Activated CD4-positive, alpha-beta T cell treated with anti-CD3 and anti-CD28 coated beads for 36 hours (primary cell): ENCODE measurements around the gene PRKAG2. TPM values are rescaled to one million over a fixed set of nuclear protein-coding genes. Genes with fewer than 3 reads are reported as not detected.
A peak's percentile ranks its signal among the peaks of the same experiment; 100 is the strongest.

ENCODE experiments used
- ATAC-seq: fragments of 200-7000 bp; cut with Tn5 transposase; one replicate; pipeline ENCODE4 v1.10.0; 2021; ENCODE audit warnings: mild to moderate bottlenecking, moderate library complexity
- CTCF ChIA-PET: fragments of 350-600 bp; sonication (Branson Sonifier 250); formaldehyde crosslinking; loops from one replicate; lab custom pipeline; 2021; ENCODE audit warnings: antibody characterized with exemption; lab: Charles Lee
- POLR2A ChIA-PET: fragments of 350-600 bp; sonication (Branson Sonifier 250); formaldehyde crosslinking; loops from one replicate; lab custom pipeline; 2021; ENCODE audit warnings: antibody characterized with exemption, inconsistent platforms; lab: Charles Lee
- DNase-seq: peaks from one replicate; pipeline ENCODE4 v3.0.0-alpha.2; 2020
- H3K27ac Mint-ChIP-seq: one replicate; pipeline ENCODE4 v1.8.0; 2021; ENCODE audit warnings: mixed read lengths
- H3K27me3 Mint-ChIP-seq: one replicate; pipeline ENCODE4 v1.8.0; 2021; ENCODE audit warnings: mixed read lengths
- H3K36me3 Mint-ChIP-seq: one replicate; pipeline ENCODE4 v1.8.0; 2021; ENCODE audit warnings: low read depth, mixed read lengths
- H3K4me1 Mint-ChIP-seq: one replicate; pipeline ENCODE4 v1.8.0; 2021; ENCODE audit warnings: mixed read lengths
- H3K4me3 Mint-ChIP-seq: one replicate; pipeline ENCODE4 v1.8.0; 2021; ENCODE audit warnings: mild to moderate bottlenecking, moderate library complexity, mixed read lengths
- H3K9me3 Mint-ChIP-seq: one replicate; pipeline ENCODE4 v1.8.0; 2021; ENCODE audit warnings: low read depth, mixed read lengths
- intact Hi-C, 2 experiments: fragments of 100-400 bp; cut with DNase I in 1 of 2; cut with micrococcal nuclease in 1 of 2; formaldehyde crosslinking; loops; one replicate each; pipeline versions ENCODE4 v1.14.2 to v1.15.1; 2022 to 2024; cut with DNase I, micrococcal nuclease
- total RNA-seq, 2 experiments: library from RNA; stranded (reverse); gene quantifications; one replicate each; pipeline ENCODE4 v1.2.3, GENCODE V29; 2021

Gene PRKAG2
- total RNA-seq, 2 experiments from 2014 or later: 19.6 to 21.5 TPM

- no peak for ATAC-seq
- Mint-ChIP-seq H3K4me3 (no peak overlapping the region), H3K9me3 (peaks cover 2% of the 10 kb centered on the region), H3K36me3 (peaks cover 2% of the 10 kb centered on the region), H3K4me1 (no peaks in the 10 kb centered on the region), H3K27ac (no peak overlapping the region), H3K27me3 (no peaks in the 10 kb centered on the region)
- CTCF ChIA-PET: interaction anchor here (2.3 kb wide), 1 partner anchor 14 kb away, joined by 7 read pairs; no protein-coding TSS in a partner anchor
- POLR2A ChIA-PET: no interaction called here
- DNase-seq: no peak
- intact Hi-C loops: no loop called here
Observed at GRCh38 chr7:151647006-151647405, 229.9 kb downstream of the PRKAG2 start.

DNA sequence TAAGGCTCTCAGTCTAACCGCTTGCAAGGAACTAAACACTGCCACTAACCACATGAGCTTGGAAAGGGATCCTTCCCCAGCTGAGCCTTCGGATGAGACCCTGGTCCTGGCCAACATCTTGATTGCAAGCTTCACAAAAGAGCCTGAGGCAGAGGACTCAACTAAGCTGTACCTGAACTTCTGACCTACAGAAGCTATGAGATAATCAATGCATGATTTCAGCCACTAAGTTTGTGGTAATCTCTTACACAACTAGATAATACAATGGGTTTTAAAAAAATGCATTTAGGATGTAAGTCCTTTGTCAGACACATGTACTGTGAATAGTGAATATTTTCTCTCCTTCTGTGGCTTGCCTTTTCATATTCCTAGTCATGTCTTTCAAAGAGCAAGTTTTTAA, 231.6 kb downstream of the PRKAG2 start:
- Mint-ChIP-seq H3K27ac (no peak overlapping the region), H3K4me1 (peaks cover 3% of the 10 kb centered on the region), H3K36me3 (peaks cover 2% of the 10 kb centered on the region), H3K27me3 (no peaks in the 10 kb centered on the region), H3K9me3 (peaks cover 2% of the 10 kb centered on the region), H3K4me3 (no peak overlapping the region)
- ChIA-PET CTCF (no interaction called here), POLR2A (no interaction called here)
- ATAC-seq (no peak), DNase-seq (no peak)
- intact Hi-C loops: no loop called here

DNA sequence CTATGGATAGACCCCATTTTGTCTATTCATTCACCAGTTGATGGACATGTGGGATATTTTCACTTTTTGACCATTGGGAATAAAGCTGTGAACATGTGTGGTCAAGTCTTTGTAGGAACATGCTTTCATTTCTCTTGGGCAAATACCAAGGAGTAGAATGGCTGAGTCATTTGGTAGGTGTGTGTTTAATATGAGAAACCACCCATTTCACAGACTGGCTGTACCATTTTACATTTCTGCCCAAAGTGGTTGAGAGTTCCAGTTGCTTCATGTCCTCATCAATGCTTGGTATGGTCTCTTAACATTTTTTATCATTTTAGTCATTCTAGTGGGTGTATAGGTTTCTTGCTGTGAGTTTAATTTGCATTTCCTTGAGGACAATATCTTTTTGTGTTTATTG, 232.4 kb downstream of the PRKAG2 start:
- H3K27me3 Mint-ChIP-seq: no peaks in the 10 kb centered on the region
- DNase-seq: no peak
- H3K36me3 Mint-ChIP-seq: peaks cover 2% of the 10 kb centered on the region
- H3K27ac Mint-ChIP-seq: no peak overlapping the region
- POLR2A ChIA-PET: no interaction called here
- peaks cover 2% of the 10 kb centered on the region for H3K9me3 Mint-ChIP-seq
- intact Hi-C loops: no loop called here
- H3K4me1 Mint-ChIP-seq: peaks cover 3% of the 10 kb centered on the region
- no peak overlapping the region for H3K4me3 Mint-ChIP-seq
- CTCF ChIA-PET: no interaction called here
- peak; percentile 47 for ATAC-seq

DNA sequence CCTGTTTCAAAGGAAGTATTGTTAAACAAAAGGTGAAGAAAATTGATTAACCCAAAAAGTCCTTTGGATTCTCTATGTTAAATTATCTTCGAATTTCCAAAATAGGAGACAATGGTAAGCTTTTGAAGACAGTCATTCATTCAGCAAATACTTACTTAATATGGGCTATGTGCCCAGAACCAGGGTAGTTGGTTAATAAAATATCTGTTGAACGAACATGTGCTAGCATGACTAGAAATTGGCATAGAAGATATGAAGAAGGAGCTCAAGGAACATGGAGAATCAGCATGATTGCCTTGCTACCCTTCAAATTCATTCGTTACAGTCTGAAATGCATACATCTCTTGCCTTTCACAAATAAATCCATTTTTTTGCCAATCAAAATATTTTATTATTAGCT, 234.2 kb downstream of the PRKAG2 start:
- intact Hi-C loops: no loop called here
- Mint-ChIP-seq H3K9me3 (peaks cover 2% of the 10 kb centered on the region), H3K4me3 (no peak overlapping the region), H3K4me1 (peaks cover 3% of the 10 kb centered on the region), H3K27me3 (no peaks in the 10 kb centered on the region), H3K36me3 (peaks cover 2% of the 10 kb centered on the region), H3K27ac (no peak overlapping the region)
- CTCF ChIA-PET: interaction anchor here (0.9 to 1.3 kb wide), 4 partner anchors 10 to 23 kb away, joined by 3 to 6 read pairs (median 4); no protein-coding TSS in a partner anchor
- DNase-seq (no peak), ATAC-seq (no peak)
- POLR2A ChIA-PET: interaction anchor here (0.6 to 0.8 kb wide), 2 partner anchors 21 to 536 kb away, joined by 3 read pairs; no protein-coding TSS in a partner anchor

DNA sequence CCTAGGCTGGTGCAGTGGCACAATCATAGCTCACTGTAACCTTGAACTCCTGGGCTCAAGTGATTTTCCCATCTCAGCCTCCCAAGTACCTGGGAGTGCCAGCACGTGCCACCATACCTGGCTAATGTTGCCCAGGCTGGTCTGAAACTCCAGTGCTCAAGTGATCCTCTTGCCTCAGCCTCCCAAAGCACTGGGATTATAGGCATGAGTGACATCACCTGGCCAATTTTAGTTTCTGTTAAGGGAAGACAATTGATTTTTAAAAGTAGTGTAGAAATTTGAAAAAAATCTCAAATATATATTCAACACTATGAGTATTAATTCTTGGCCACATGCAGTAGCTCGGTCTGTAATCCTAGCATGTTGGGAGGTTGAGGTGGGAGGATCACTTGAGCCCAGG, 235.3 kb downstream of the PRKAG2 start:
- ChIA-PET CTCF (no interaction called here), POLR2A (interaction anchor here (0.8 kb wide), 1 partner anchor 22 kb away, joined by 3 read pairs; no protein-coding TSS in a partner anchor)
- ATAC-seq (no peak), DNase-seq (no peak)
- H3K27me3 Mint-ChIP-seq: no peaks in the 10 kb centered on the region
- peaks cover 2% of the 10 kb centered on the region for H3K9me3 Mint-ChIP-seq
- intact Hi-C loops: no loop called here
- peaks cover 2% of the 10 kb centered on the region for H3K36me3 Mint-ChIP-seq
- no peak overlapping the region for H3K4me3 Mint-ChIP-seq
- no peak overlapping the region for H3K27ac Mint-ChIP-seq
- H3K4me1 Mint-ChIP-seq: peaks cover 3% of the 10 kb centered on the region

- DNase-seq (no peak), ATAC-seq (no peak)
- Mint-ChIP-seq H3K27me3 (no peaks in the 10 kb centered on the region), H3K36me3 (peaks cover 4% of the 10 kb centered on the region), H3K9me3 (peaks cover 3% of the 10 kb centered on the region), H3K27ac (no peak overlapping the region), H3K4me1 (peaks cover 9% of the 10 kb centered on the region), H3K4me3 (no peak overlapping the region)
- intact Hi-C loops: no loop called here
- ChIA-PET POLR2A (no interaction called here), CTCF (no interaction called here)
Observed at GRCh38 chr7:151637781-151638261, 239.1 kb downstream of the PRKAG2 start.

GRCh38 chr7:151634643-151635042, 242.3 kb downstream of the PRKAG2 start:
- H3K27me3 Mint-ChIP-seq: no peaks in the 10 kb centered on the region
- H3K27ac Mint-ChIP-seq: no peak overlapping the region
- peaks cover 4% of the 10 kb centered on the region for H3K36me3 Mint-ChIP-seq
- ATAC-seq (no peak), DNase-seq (no peak)
- peaks cover 22% of the 10 kb centered on the region for H3K4me1 Mint-ChIP-seq
- H3K4me3 Mint-ChIP-seq: no peak overlapping the region
- H3K9me3 Mint-ChIP-seq: peaks cover 3% of the 10 kb centered on the region
- CTCF ChIA-PET: interaction anchor here (0.8 to 2.4 kb wide), 4 partner anchors 13 to 511 kb away, joined by 3 to 7 read pairs (median 4); no protein-coding TSS in a partner anchor
- POLR2A ChIA-PET: no interaction called here
- intact Hi-C loops: loop anchor here (5.0 kb wide), 5 partner anchors 243 to 1312 kb away; partner anchors contain the start of genes ABCB8 (in 1 of the 2), ACTR3C (in 1 of the 2), FASTK (in 1 of the 2) and LRRC61 (in 1 of the 2)

- no peak for ATAC-seq
- Mint-ChIP-seq H3K36me3 (peaks cover 4% of the 10 kb centered on the region), H3K27me3 (no peaks in the 10 kb centered on the region), H3K9me3 (peaks cover 3% of the 10 kb centered on the region), H3K4me3 (peak overlapping the region; percentile 92), H3K27ac (peak overlapping the region; percentile 98), H3K4me1 (peaks cover 22% of the 10 kb centered on the region)
- ChIA-PET POLR2A (interaction anchor here (0.9 to 1.2 kb wide), 2 partner anchors 113 to 406 kb away, joined by 3 to 4 read pairs; partner anchors contain the start of genes ABCF2 and RHEB), CTCF (interaction anchor here (0.6 to 2.4 kb wide), 12 partner anchors 10 to 244 kb away, joined by 3 to 15 read pairs (median 4); partner anchors contain the start of gene PRKAG2)
- intact Hi-C loops: loop anchor here (2.0 to 5.0 kb wide), 9 partner anchors 71 to 1311 kb away; partner anchors contain the start of genes ABCB8 (in 1 of the 2), ACTR3C (in 1 of the 2), CHPF2 (in 1 of the 2) and FASTK (in 1 of the 2)
- DNase-seq: no peak
Observed at GRCh38 chr7:151633516-151633812, 243.5 kb downstream of the PRKAG2 start.

DNA sequence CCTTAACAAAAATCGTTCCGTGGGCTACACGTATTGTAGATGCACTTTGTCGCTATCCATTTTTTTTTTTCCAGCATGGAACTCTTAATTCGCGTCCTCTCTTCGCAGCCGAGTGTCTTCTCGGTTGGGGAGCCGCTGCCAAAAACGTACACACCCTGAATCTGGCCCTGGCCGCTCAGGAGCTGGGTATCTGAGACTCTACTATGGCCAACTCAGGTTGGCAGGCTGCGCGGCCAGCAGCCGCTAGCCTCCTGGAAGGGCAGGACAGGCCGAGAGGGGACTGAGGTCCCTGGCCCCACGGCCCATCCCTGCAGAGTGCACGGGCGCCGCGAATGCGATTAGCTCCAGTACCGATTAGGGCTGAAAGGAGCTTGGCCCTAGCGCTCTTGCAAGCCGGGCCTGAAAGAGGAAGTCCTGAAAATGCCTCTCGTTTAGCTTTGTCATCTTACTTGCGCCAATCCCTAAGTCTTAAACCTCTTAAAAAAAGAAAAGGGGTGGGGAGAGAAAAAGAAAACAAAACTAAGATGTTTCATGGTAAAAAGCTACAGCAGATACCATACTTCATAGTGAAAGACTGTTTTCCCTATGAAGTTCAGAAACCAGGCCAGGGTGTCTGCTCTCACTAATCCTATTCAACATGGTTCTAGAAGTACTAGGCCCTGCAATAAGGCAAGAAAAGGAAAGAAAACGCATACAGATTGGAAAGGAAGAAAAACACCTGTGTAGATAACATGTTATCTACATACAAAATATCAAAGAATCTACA, 244.0 kb downstream of the PRKAG2 start:
- POLR2A ChIA-PET: interaction anchor here (0.6 to 1.2 kb wide), 3 partner anchors 82 to 406 kb away, joined by 3 to 4 read pairs (median 3); partner anchors contain the start of genes ABCF2 and RHEB
- Mint-ChIP-seq H3K36me3 (peaks cover 4% of the 10 kb centered on the region), H3K27me3 (no peaks in the 10 kb centered on the region), H3K4me1 (peaks cover 22% of the 10 kb centered on the region), H3K9me3 (peaks cover 3% of the 10 kb centered on the region), H3K4me3 (peak overlapping the region; percentile 92), H3K27ac (peak overlapping the region; percentile 98)
- CTCF ChIA-PET: interaction anchor here (1.0 to 2.4 kb wide), 11 partner anchors 9 to 244 kb away, joined by 3 to 15 read pairs (median 4); partner anchors contain the start of gene PRKAG2
- DNase-seq (peak; percentile 75), ATAC-seq (peak; percentile 74)
- intact Hi-C loops: loop anchor here (1.0 to 5.0 kb wide), 15 partner anchors 72 to 1311 kb away; partner anchors contain the start of genes ABCB8 (in 1 of the 2), ACTR3C (in 1 of the 2), CHPF2 (in 1 of the 2) and FASTK (in 1 of the 2)

GRCh38 chr7:151631953-151632749, 244.8 kb downstream of the PRKAG2 start:
- peak; percentile 72 for ATAC-seq
- Mint-ChIP-seq H3K36me3 (peaks cover 4% of the 10 kb centered on the region), H3K9me3 (peaks cover 3% of the 10 kb centered on the region), H3K27ac (peak overlapping the region; percentile 98), H3K4me1 (peaks cover 22% of the 10 kb centered on the region), H3K4me3 (peak overlapping the region; percentile 92), H3K27me3 (no peaks in the 10 kb centered on the region)
- POLR2A ChIA-PET: interaction anchor here (0.9 to 1.2 kb wide), 2 partner anchors 112 to 405 kb away, joined by 3 to 4 read pairs; partner anchors contain the start of genes ABCF2 and RHEB
- DNase-seq: peak; percentile 91
- intact Hi-C loops: loop anchor here (1.0 to 5.0 kb wide), 15 partner anchors 73 to 1310 kb away; partner anchors contain the start of genes ABCB8 (in 1 of the 2), ACTR3C (in 1 of the 2), CHPF2 (in 1 of the 2) and FASTK (in 1 of the 2)
- CTCF ChIA-PET: interaction anchor here (0.6 to 3.2 kb wide), 11 partner anchors 9 to 307 kb away, joined by 3 to 25 read pairs (median 5); partner anchors contain the start of gene PRKAG2
